Neuron (in vitro differentiated cells): Measurements from ENCODE around the gene SHISAL2A.

Source experiments
- H2AFZ ChIP-seq: one replicate; pipeline ENCODE4 v1.6.1; 2013; ENCODE audit warnings: low read depth, mild to moderate bottlenecking, inconsistent platforms, low read length, moderate library complexity
- H3K27me3 ChIP-seq: one replicate; pipeline ENCODE4 v1.6.1; 2013; ENCODE audit warnings: low read length; ENCODE audit not compliant: insufficient read depth
- H3K36me3 ChIP-seq: one replicate; pipeline ENCODE4 v1.6.1; 2013; ENCODE audit warnings: low read length; ENCODE audit not compliant: insufficient read depth
- H3K4me1 ChIP-seq: one replicate; pipeline ENCODE4 v1.6.1; 2013; ENCODE audit warnings: low read length; ENCODE audit not compliant: insufficient read depth
- H3K4me3 ChIP-seq: 2 replicates; pipeline ENCODE4 v1.5.1; 2013; ENCODE audit warnings: mild to moderate bottlenecking, low read length, moderate library complexity
- H3K9me3 ChIP-seq: one replicate; pipeline ENCODE4 v1.6.1; 2013; ENCODE audit warnings: low read length

The SHISAL2A gene

DNA sequence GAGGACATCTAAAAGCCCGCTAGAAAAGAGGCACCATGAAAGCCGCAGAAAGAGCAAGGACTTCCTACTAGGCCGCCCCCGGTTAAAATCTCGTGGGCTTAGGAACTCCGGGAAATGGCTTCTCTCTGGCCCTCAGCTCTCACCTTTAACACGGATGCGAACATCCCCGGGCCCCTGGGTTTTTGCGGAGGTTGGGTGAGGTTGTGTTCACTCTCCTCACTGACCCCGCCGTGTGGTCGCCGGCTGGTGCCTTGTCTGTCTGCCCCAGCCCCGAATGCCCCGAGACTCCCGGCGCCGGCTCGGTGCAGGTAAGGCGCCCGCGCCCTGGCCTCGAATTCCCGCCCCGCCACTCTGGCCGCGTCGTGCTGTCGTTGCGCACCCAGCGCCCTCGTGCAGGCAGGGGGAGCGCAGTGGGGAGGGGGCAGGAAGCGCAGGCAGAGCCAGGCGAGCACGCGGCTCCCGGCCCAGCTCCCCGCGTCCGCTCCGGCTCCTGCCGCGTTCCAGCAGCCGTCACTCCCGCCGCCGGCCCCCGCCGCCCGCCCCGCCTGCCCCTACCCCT lies at the start of gene SHISAL2A:
TSS of gene SHISAL2A (plus strand) at position 437 of the 559 bp plus-strand sequence. CDS start 326 bp downstream, outside the sequence.
- Histone ChIP-seq H3K4me1 (peaks cover 22% of the 10 kb centered on the region), H3K9me3 (peaks cover 6% of the 10 kb centered on the region), H3K27me3 (no peaks in the 10 kb centered on the region), H3K4me3 (no peak within 1 kb of the TSS), H3K36me3 (no peaks in the 10 kb centered on the region), H2AFZ (no peak within 1 kb of the TSS)

DNA sequence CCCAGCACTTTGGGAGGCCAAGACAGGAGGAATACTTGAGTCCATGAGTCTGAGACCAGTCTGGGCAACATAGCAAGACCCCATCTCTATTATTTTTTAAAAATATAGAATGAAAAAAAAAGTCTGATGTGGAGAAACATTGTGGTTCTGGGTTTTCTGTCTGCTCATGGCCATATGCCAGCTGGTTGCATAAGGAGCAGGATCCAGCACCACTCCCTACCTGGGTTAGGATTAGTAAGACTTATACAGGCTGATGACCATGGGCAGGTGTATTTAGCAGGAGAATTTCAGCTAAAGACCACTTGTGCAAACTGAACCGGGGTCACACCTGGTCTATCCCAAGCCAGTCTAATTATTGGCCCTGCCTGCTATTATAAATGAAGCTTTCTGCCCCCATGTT lies 47.5 kb upstream of the SHISAL2A start:
- Histone ChIP-seq H3K4me1 (peaks cover 25% of the 10 kb centered on the region), H3K36me3 (no peaks in the 10 kb centered on the region), H2AFZ (no peak overlapping the region)

DNA sequence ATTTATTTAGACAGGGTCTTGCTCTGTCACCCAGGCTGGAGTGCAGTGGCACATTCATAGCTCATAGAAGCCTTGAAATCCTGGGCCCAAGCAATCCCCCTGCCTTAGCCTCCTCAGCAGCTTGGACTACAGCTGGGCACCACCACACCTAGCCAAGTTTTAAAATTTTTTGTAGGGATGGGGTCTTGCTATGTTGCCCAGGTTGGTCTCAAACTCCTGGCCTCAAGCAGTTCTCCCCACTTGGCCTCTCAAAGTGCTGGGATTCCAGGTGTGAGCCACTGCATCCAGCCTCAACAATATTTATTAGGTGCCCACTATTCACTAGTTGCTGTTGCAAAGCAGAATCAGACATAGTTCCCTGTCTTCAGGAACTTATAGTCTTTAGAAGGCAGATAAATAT lies 44.9 kb upstream of the SHISAL2A start:
- no peaks in the 10 kb centered on the region for H3K9me3 ChIP-seq
- no peak overlapping the region for H3K4me3 ChIP-seq
- no peak overlapping the region for H2AFZ ChIP-seq
- H3K4me1 ChIP-seq, result peaks cover 30% of the 10 kb centered on the region
- no peaks in the 10 kb centered on the region for H3K27me3 ChIP-seq
- no peaks in the 10 kb centered on the region for H3K36me3 ChIP-seq

More for the DNA sequence above, 47.5 kb upstream of the SHISAL2A start:
- H3K4me3 ChIP-seq, result no peak overlapping the region
- no peaks in the 10 kb centered on the region for H3K9me3 ChIP-seq
- H3K27me3 ChIP-seq, result no peaks in the 10 kb centered on the region

DNA sequence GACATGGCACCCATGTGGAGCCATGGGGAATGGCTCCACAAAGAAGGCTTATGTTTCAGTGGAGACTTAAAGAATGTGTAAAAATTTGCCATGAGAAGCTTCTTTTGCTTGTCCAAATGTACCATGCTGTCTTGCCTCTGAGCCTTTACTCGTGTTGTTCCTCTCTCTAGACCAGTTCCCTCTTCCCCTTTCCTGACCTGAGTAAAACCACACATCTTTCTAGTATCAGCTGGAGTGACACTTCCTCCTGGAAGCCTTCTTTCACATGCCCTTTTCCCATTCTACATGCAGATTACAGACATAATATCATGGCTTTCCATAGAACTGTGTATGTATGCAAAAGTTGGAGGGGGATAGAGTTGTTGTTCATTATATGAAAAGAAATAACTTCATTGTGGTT lies 44.4 kb upstream of the SHISAL2A start:
- Histone ChIP-seq H3K4me1 (peaks cover 30% of the 10 kb centered on the region), H2AFZ (no peak overlapping the region), H3K9me3 (no peaks in the 10 kb centered on the region), H3K4me3 (no peak overlapping the region), H3K27me3 (no peaks in the 10 kb centered on the region), H3K36me3 (no peaks in the 10 kb centered on the region)

DNA sequence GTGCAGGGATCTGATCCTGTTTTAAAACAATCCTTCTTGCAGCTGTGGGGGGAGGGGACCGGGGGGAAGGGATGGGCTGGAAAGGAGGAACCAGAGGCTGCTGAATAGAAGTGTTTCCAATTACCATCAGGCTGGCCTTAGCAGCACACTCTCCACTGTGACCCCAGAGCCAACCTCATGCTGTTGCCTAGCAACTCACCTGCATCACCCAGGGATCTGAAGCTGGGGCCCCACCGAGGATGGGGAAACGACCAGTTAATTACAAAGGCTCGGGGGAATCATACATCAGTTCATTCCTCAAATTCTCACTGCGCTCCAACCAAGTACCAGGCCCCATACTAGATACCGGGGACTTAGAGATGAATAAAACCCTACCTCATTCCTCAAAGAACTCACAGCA lies 42.7 kb upstream of the SHISAL2A start:
- Histone ChIP-seq H3K9me3 (no peaks in the 10 kb centered on the region), H3K27me3 (no peaks in the 10 kb centered on the region), H3K4me3 (no peak overlapping the region), H2AFZ (peak overlapping the region; percentile 4), H3K4me1 (peaks cover 30% of the 10 kb centered on the region), H3K36me3 (no peaks in the 10 kb centered on the region)

DNA sequence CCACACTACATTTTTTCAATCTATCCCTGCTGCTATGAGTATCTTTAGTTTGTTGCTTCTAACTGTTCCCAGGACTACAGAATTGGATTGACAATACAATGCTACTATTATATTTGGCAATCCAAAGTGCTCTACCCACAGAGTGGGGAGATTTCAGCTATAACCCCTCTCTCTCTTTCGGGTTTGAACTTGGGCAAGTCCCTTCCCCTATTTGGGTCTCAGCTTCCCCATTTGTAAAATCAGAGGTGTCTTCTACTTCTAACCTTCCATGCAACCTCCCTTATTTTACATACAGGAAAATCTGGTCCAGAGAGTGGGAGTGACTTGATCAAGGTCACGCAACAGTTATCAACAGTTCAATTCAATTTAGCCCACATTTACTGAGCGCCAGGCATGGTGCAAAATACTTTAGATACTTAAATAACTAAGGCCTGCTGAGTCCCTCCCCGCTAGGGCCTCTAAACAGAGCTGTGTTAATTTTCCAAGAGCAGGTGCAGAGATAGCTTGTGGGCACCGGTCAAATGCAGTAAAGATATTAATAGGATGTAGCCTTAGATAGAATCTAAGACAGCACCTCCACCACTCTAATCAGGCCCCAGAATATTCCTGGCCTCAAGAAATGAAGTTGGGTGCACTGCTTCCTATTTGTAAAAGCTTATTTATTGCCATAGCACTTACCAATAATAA lies 40.2 kb upstream of the SHISAL2A start:
- H2AFZ ChIP-seq, result no peak overlapping the region
- H3K4me3 ChIP-seq, result no peak overlapping the region
- H3K36me3 ChIP-seq, result no peaks in the 10 kb centered on the region
- H3K9me3 ChIP-seq, result no peaks in the 10 kb centered on the region
- H3K4me1 ChIP-seq, result peaks cover 30% of the 10 kb centered on the region
- no peaks in the 10 kb centered on the region for H3K27me3 ChIP-seq

DNA sequence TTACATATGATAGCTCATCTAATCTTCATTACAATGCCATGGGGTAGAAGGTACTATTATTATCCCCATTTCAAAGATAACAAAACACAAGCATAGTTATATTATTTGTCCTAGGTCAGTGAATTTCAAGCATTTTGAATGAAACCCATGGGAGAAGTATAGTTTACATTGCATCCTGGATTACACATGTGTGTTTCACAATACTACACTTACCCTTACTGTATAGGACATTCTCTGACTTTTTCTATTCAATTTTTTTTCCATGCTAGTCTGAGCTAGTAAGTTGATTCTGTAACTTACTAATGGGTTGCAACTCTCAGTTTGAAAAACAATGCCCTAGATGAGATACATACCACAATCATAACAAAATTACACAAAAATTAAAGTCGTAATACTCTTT lies 39.5 kb upstream of the SHISAL2A start:
- H2AFZ ChIP-seq, result no peak overlapping the region
- peaks cover 29% of the 10 kb centered on the region for H3K4me1 ChIP-seq
- no peaks in the 10 kb centered on the region for H3K27me3 ChIP-seq
- H3K9me3 ChIP-seq, result no peaks in the 10 kb centered on the region
- no peaks in the 10 kb centered on the region for H3K36me3 ChIP-seq
- H3K4me3 ChIP-seq, result no peak overlapping the region

DNA sequence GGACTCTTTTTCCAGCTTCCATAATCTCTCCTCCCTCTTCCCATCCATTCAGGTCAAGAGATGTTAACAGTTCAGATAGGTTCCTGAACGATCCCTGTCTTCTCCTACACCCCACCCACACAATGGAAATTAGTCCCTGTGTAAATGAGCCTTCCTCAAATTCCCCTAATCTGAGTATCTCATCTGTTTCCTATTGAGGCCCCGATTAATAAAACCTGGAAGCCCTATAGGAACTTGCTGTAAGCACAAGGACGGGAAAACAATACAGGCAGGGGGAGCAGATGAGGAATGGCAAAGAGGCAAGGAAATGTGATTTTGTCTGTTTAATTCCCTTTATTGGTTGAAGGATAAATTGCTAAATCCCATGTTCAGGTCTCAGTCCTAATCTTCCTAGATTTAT lies 37.9 kb upstream of the SHISAL2A start:
- H3K4me3 ChIP-seq, result no peak overlapping the region
- H3K4me1 ChIP-seq, result peaks cover 13% of the 10 kb centered on the region
- no peaks in the 10 kb centered on the region for H3K27me3 ChIP-seq
- no peak overlapping the region for H2AFZ ChIP-seq
- no peaks in the 10 kb centered on the region for H3K9me3 ChIP-seq
- H3K36me3 ChIP-seq, result no peaks in the 10 kb centered on the region

DNA sequence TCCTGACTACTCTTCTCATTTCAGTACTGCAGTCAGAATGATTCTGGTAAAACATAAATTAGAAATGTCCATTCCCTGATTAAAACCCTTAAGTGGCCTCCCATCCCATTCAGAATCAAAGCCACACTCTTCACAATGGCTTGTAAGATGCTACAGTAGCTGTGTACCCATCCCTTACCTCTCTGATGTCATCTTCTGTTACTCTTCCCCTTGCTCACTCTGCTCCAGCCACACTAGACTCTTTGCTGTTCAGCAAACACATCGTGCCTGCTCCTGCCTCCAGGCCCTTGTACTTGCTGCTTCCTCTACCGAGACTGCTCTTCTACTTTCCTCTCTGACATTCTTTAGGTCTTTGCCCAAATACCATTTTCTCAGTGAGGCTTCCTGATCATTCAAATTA lies 35.1 kb upstream of the SHISAL2A start:
- H3K9me3 ChIP-seq, result no peaks in the 10 kb centered on the region
- H3K4me3 ChIP-seq, result no peak overlapping the region
- H2AFZ ChIP-seq, result no peak overlapping the region
- no peaks in the 10 kb centered on the region for H3K36me3 ChIP-seq
- no peaks in the 10 kb centered on the region for H3K27me3 ChIP-seq
- no peaks in the 10 kb centered on the region for H3K4me1 ChIP-seq

DNA sequence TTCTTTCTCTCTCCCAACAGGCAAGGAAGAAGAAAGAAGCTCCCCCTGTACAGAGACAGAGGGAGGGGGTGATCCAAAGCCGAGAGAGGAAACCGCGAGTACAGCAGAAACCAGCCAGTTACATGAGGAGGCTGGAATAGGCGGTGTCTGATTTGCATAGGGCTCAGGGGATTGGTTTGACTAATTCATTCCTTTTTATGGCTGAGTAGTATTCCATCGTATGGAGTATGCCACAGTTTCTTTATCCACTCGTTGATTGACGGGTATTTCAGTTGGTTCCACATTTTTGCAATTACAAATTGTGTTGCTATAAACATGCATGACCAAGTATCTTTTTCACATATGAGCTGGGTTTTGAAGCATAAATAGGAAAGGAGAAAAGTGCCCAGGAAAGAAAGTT lies 34.2 kb upstream of the SHISAL2A start:
- no peaks in the 10 kb centered on the region for H3K36me3 ChIP-seq
- H3K27me3 ChIP-seq, result no peaks in the 10 kb centered on the region
- H3K9me3 ChIP-seq, result no peaks in the 10 kb centered on the region
- no peaks in the 10 kb centered on the region for H3K4me1 ChIP-seq
- no peak overlapping the region for H2AFZ ChIP-seq
- no peak overlapping the region for H3K4me3 ChIP-seq

DNA sequence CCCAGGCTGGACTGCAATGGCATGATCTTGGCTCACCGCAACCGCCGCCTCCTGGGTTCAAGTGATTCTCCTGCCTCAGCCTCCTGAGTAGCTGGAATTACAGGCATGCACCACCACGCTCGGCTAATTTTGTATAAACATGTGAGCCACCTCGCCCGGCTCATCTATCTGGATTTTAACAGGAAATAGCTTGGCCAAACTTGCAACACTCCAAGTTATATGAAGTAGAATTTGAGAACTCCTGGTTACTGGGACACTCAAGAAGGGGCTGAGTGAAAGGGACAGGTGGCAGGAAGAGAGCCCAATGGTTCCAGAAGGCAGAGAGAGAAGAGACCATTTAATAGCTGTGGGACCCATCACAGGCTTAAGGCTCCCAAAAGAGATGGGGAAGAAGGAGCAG lies 33.7 kb upstream of the SHISAL2A start:
- Histone ChIP-seq H3K27me3 (no peaks in the 10 kb centered on the region), H3K4me3 (no peak overlapping the region), H3K4me1 (no peaks in the 10 kb centered on the region), H2AFZ (no peak overlapping the region), H3K36me3 (no peaks in the 10 kb centered on the region), H3K9me3 (no peaks in the 10 kb centered on the region)

DNA sequence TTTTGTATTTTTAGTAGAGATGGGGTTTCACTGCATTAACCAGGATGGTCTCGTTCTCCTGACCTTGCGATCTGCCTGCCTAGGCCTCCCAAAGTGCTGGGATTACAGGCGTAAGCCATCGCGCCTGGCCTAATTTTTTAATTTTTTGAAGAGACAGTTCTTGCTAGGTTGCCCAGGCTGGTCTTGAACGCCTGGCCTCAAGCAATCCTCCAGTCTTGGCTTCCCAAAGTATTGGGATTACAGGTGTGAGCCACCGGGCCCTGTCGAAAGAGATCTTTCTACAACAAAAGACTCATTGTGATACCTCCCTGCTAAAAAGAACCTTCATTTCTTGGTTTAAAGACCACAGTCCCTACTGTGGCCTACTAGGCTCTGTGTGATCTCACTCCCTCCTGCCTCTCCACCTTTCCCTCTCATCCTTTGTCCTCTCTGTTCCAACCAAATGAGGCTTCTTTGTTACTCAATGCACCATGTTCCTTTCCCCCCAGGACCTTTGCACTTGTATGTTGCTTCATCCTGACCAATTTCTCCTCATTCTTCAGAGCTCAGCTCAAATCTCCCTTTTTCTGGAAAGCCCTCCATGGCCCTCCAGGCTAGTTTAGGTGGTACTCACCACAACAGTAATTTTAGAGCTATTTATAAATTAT lies 32.3 kb upstream of the SHISAL2A start:
- Histone ChIP-seq H3K9me3 (no peaks in the 10 kb centered on the region), H3K36me3 (no peaks in the 10 kb centered on the region), H3K4me3 (no peak overlapping the region), H3K4me1 (no peaks in the 10 kb centered on the region), H2AFZ (no peak overlapping the region), H3K27me3 (no peaks in the 10 kb centered on the region)

DNA sequence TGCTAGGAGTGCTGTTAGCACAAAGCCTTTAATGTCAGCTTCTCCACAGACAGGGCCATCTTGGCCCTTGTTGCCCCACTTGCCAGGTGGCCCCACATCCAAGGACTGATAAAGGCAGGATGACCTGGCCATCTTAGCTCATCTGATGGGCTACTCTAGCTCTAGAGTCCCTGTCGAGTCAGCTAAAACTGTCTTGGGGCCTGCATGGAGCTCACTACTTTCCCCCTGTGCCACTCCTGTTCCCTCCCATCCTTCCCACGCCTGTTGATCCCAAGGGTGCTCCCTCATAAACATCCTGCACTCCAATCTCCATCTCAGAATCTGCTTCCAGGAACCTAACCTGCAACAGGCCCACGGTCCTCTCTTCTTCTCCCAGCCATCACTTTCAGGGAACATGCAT lies 31.4 kb upstream of the SHISAL2A start:
- H3K36me3 ChIP-seq, result no peaks in the 10 kb centered on the region
- H2AFZ ChIP-seq, result no peak overlapping the region
- no peak overlapping the region for H3K4me3 ChIP-seq
- no peaks in the 10 kb centered on the region for H3K9me3 ChIP-seq
- H3K4me1 ChIP-seq, result no peaks in the 10 kb centered on the region
- H3K27me3 ChIP-seq, result no peaks in the 10 kb centered on the region
